HCT116 (cell line): ENCODE data around the gene TMTC2. TPM values are rescaled to one million over a fixed set of nuclear protein-coding genes. Genes with fewer than 3 reads are reported as not detected.

Experiments
- ATAC-seq: fragments of 200-7000 bp; cut with Tn5 transposase; 2 replicates; pipeline ENCODE4 v1.9.1; 2020; ENCODE audit warnings: mild to moderate bottlenecking, moderate library complexity
- BruUV-seq: library from RNA; stranded (reverse); fragments of 400-500 nt; replicated peaks from 2 replicates; lab custom pipeline; 2021; lab: Mats Ljungman, UMichigan
- CTCF ChIA-PET: fragments of 300-600 bp; sonication (Branson Sonifier 250); formaldehyde crosslinking; loops from one replicate; lab custom pipeline; 2021; ENCODE audit warnings: antibody characterized with exemption; lab: Charles Lee
- POLR2A ChIA-PET: fragments of 300-600, 350-600 bp; sonication (Branson Sonifier 250); formaldehyde crosslinking; loops from one replicate; lab custom pipeline; 2021; ENCODE audit warnings: antibody characterized with exemption; lab: Charles Lee
- RAD21 ChIA-PET, 2 experiments: fragments of 300-600 bp; sonication (Branson Sonifier 250); formaldehyde crosslinking; loops; one replicate each; lab custom pipeline; 2023; ENCODE audit warnings: low total read pairs in 2 of 2; ENCODE audit not compliant: uncharacterized antibody in 2 of 2, unreplicated experiment in 2 of 2, low non-redundant PET in 1 of 2; lab: Charles Lee
- DNase-seq: peaks from one replicate; pipeline ENCODE4 v3.0.0-alpha.2; 2010; ENCODE audit warnings: low read depth, low spot score
- H2AFZ ChIP-seq: fragments of 200-600 bp; shearing (Covaris generic), sonication (generic); 2 replicates; pipeline ENCODE4 v1.6.1; 2017; ENCODE audit warnings: low read depth, mixed run types, mixed read lengths, antibody characterized with exemption, low read length; ENCODE audit not compliant: poor library complexity, severe bottlenecking
- H3K27ac ChIP-seq: 2 replicates; pipeline ENCODE4 v1.5.1; 2012; ENCODE audit warnings: low read depth, low read length
- H3K27me3 ChIP-seq: fragments of 200-600 bp; sonication (generic); 2 replicates; pipeline ENCODE4 v1.6.1; 2016; ENCODE audit warnings: mixed run types, low read length, mixed read lengths; ENCODE audit not compliant: insufficient read depth
- H3K36me3 ChIP-seq, 2 experiments: fragments of 200-500 bp in 1 of 2; fragments of 200-600 bp in 1 of 2; sonication (Bioruptor generic) in 1 of 2; sonication (generic) in 1 of 2; 2 replicates each; pipeline versions ENCODE4 v1.5.1 to v1.6.1; 2014 to 2016; ENCODE audit warnings: low read length in 2 of 2, inconsistent platforms in 1 of 2, mixed read lengths in 1 of 2, mixed run types in 1 of 2; ENCODE audit not compliant: insufficient read depth in 2 of 2, control insufficient read depth in 1 of 2
- H3K4me1 ChIP-seq, 2 experiments: fragments of 200-600 bp in 1 of 2; sonication (generic) in 1 of 2; 2 replicates each; pipeline versions ENCODE4 v1.5.1 to v1.6.1; 2012 to 2017; ENCODE audit warnings: low read length in 2 of 2, inconsistent platforms in 1 of 2, mild to moderate bottlenecking in 1 of 2, mixed read lengths in 1 of 2, mixed run types in 1 of 2, moderate library complexity in 1 of 2; ENCODE audit not compliant: insufficient read depth in 2 of 2, control insufficient read depth in 1 of 2
- H3K4me2 ChIP-seq: fragments of 200-600 bp; sonication (generic); 2 replicates; pipeline ENCODE4 v1.6.1; 2017; ENCODE audit warnings: mixed run types, low read length, mixed read lengths
- H3K4me3 ChIP-seq, 2 experiments: fragments of 200-600 bp in 1 of 2; sonication (generic) in 1 of 2; replicated peaks in 1 of 2; 2 replicates each; pipeline ENCODE4 v1.5.1; 2011 to 2016; ENCODE audit warnings: low read length in 2 of 2, control low read depth in 1 of 2, low read depth in 1 of 2, mild to moderate bottlenecking in 1 of 2, mixed read lengths in 1 of 2, mixed run types in 1 of 2
- H3K79me2 ChIP-seq: fragments of 200-600 bp; sonication (generic); 2 replicates; pipeline ENCODE4 v1.6.1; 2017; ENCODE audit warnings: mild to moderate bottlenecking, mixed run types, low read length, moderate library complexity, mixed read lengths; ENCODE audit not compliant: insufficient read depth
- H3K9ac ChIP-seq: fragments of 200-600 bp; sonication (generic); 2 replicates; pipeline ENCODE4 v1.6.1; 2016; ENCODE audit warnings: low read length, mixed read lengths
- H3K9me2 ChIP-seq: fragments of 200-600 bp; sonication (generic), shearing (Covaris generic); 2 replicates; pipeline ENCODE4 v1.6.1; 2017; ENCODE audit warnings: mixed run types, mild to moderate bottlenecking, moderate library complexity; ENCODE audit not compliant: insufficient read depth
- H3K9me3 ChIP-seq, 2 experiments: fragments of 200-500 bp in 1 of 2; fragments of 200-600 bp in 1 of 2; sonication (Bioruptor generic) in 1 of 2; sonication (generic) in 1 of 2; 2 replicates each; pipeline ENCODE4 v1.6.1; 2014 to 2017; ENCODE audit warnings: low read length in 2 of 2, mixed read lengths in 2 of 2, inconsistent platforms in 1 of 2, low read depth in 1 of 2, mild to moderate bottlenecking in 1 of 2, mixed run types in 1 of 2, moderate library complexity in 1 of 2; ENCODE audit not compliant: control insufficient read depth in 1 of 2, insufficient read depth in 1 of 2
- H4K20me1 ChIP-seq: fragments of 200-600 bp; sonication (generic), shearing (Covaris generic); 2 replicates; pipeline ENCODE4 v1.6.1; 2017; ENCODE audit warnings: mixed run types, mild to moderate bottlenecking, moderate library complexity; ENCODE audit not compliant: insufficient read depth
- CEBPB ChIP-seq: IDR thresholded peaks from 2 replicates; pipeline ENCODE4 v1.6.1; 2012; ENCODE audit warnings: low read depth
- CTCF ChIP-seq, 3 experiments: fragments of 200-600 bp in 1 of 3; sonication (generic) in 1 of 3; IDR thresholded peaks in 2 of 3; conservative IDR thresholded peaks in 1 of 3; 2 replicates each; pipeline ENCODE4 v1.5.1; 2012 to 2017; ENCODE audit warnings: low read depth in 2 of 3, low read length in 2 of 3, antibody characterized with exemption in 1 of 3, borderline replicate concordance in 1 of 3, control low read depth in 1 of 3, mild to moderate bottlenecking in 1 of 3, mixed read lengths in 1 of 3, mixed run types in 1 of 3, moderate library complexity in 1 of 3; ENCODE audit not compliant: insufficient read depth in 1 of 3
- EGR1 ChIP-seq: IDR thresholded peaks from 2 replicates; pipeline ENCODE4 v1.6.1; 2012; ENCODE audit warnings: low read depth
- ELF1 ChIP-seq: IDR thresholded peaks from 2 replicates; pipeline ENCODE4 v1.6.1; 2012; ENCODE audit warnings: low read depth, borderline replicate concordance
- EZH2phosphoT487 ChIP-seq: fragments of 200-600 bp; IDR thresholded peaks from 2 replicates; pipeline ENCODE4 v1.6.1; 2018; ENCODE audit warnings: antibody characterized with exemption, borderline replicate concordance
- POLR2A ChIP-seq: IDR thresholded peaks from 2 replicates; pipeline ENCODE4 v1.7.0; 2011; ENCODE audit warnings: borderline replicate concordance; ENCODE audit not compliant: insufficient read depth, insufficient read length; ENCODE audit errors: extremely low read depth
- POLR2AphosphoS5 ChIP-seq: IDR thresholded peaks from 2 replicates; pipeline ENCODE4 v1.6.1; 2011; ENCODE audit warnings: mild to moderate bottlenecking, low read depth, low read length, moderate library complexity
- RAD21 ChIP-seq: IDR thresholded peaks from 2 replicates; pipeline ENCODE4 v1.6.1; 2012; ENCODE audit warnings: low read depth, mild to moderate bottlenecking
- TCF7L2 ChIP-seq: IDR thresholded peaks from 2 replicates; pipeline ENCODE4 v1.7.0; 2011; ENCODE audit warnings: borderline replicate concordance, inconsistent platforms; ENCODE audit not compliant: insufficient read depth, insufficient read length; ENCODE audit errors: extremely low read depth
- ZNF274 ChIP-seq: fragments of 200-500 bp; sonication (Bioruptor generic); IDR thresholded peaks from 2 replicates; pipeline ENCODE4 v1.6.1; 2014; ENCODE audit warnings: mild to moderate bottlenecking, low read depth, low read length, inconsistent platforms
- intact Hi-C: fragments of 100-400 bp; cut with micrococcal nuclease; formaldehyde crosslinking; loops from 2 replicates; pipeline ENCODE4 v1.10.0; 2022
- total RNA-seq: library from RNA; stranded (reverse); gene quantifications from one replicate; pipeline ENCODE4 v1.2.1, GENCODE V29; 2021; ENCODE audit not compliant: unreplicated experiment
- TF ChIP-seq, protein P1 (sequence below): IDR thresholded peaks from 2 replicates; pipeline ENCODE4 v1.6.1; 2012

The TMTC2 gene
- total RNA-seq, 1 experiment from 2014 or later: 11.5 TPM

DNA sequence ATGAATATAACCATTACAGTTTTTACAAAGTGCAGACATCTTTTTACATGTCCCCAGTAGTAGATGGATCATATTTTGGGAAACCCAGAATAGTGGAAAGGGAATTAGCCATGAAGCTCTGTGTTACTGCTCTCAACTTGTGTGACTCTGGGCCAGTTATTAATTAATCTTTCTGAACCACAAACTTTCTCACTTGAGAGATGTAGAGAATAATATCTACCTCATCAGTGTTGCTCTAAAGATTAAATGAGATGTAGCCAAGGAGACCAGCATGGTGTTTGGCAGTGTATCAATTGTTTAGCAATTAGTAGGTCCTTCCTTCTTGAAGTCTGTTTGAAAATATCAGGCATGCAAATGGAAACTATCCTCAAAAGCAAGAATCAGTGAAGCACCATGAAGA, 169.2 kb downstream of the TMTC2 start:
- Histone ChIP-seq H3K9ac (no peak overlapping the region), H3K4me1 (peaks cover 10 to 13% of the 10 kb centered on the region in 2 experiments), H3K27ac (no peak overlapping the region), H3K36me3 (no peaks in the 10 kb centered on the region)
- ChIA-PET RAD21 (no interaction called here), CTCF (no interaction called here), POLR2A (no interaction called here)
- ATAC-seq (no peak), DNase-seq (no peak)
- BruUV-seq: no TSS peak
- intact Hi-C loops: no loop called here
- TF ChIP-seq CTCF (IDR thresholded peaks at IDR 0.05 in 2 of 3, conservative IDR thresholded peaks at IDR 0.05 in 1 of 3; ENCODE audit: borderline replicate concordance in 1 of 3, insufficient read depth in 1 of 3, low read depth in 2 of 3, low read length in 2 of 3) (no peak), TCF7L2 (no peak), POLR2AphosphoS5 (no peak), EZH2phosphoT487 (no peak), RAD21 (no peak), ZNF274 (no peak), CEBPB (no peak), POLR2A (no peak), EGR1 (no peak), ELF1 (no peak)
- TF ChIP-seq, protein P1, sequence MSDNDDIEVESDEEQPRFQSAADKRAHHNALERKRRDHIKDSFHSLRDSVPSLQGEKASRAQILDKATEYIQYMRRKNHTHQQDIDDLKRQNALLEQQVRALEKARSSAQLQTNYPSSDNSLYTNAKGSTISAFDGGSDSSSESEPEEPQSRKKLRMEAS: no peak
- TF ChIP-seq, all 23 proteins: peak for 0
- Histone ChIP-seq H3K27me3 (no peaks in the 10 kb centered on the region), H3K79me2 (no peaks in the 10 kb centered on the region), H2AFZ (no peak overlapping the region), H3K9me2 (no peaks in the 10 kb centered on the region), H4K20me1 (no peaks in the 10 kb centered on the region), H3K4me2 (no peak overlapping the region), H3K9me3 (no peaks in the 10 kb centered on the region), H3K4me3 (no peak overlapping the region)
